ENCODE measurements around the gene RASAL2.
"Not testable (repeated sequence)": the region's sequence is repeated elsewhere in the genome, so short reads cannot be mapped to it uniquely, and the experiment has no call there.

The RASAL2 gene

GRCh38 chr1:178354816-178355215 is 260.9 kb downstream of the RASAL2 start:
- DNase-seq: no peak

- no peak for DNase-seq
Observed at GRCh38 chr1:178356299-178356698, 262.4 kb downstream of the RASAL2 start.

DNA sequence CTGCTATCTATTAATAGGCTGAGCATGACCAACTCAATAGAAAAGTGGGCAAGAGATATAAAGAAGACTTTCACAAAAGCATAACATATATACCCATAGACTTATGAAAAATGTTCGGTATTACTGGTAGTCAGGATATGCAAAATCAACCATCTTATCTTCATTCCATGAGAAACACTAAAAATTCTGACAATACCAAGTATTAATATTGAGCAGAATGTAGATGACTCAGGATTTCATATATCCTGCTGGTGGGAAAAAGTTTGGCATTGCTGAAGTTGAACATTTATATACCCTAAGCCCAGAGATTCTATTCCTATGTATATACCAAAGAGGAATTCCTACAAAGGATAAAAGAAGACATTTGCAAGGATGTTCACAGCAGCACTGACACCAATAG is 264.6 kb downstream of the RASAL2 start:
- no peak for DNase-seq

- DNase-seq: no peak
Observed at GRCh38 chr1:178360421-178360820, 266.5 kb downstream of the RASAL2 start.

- no peak for DNase-seq
Observed at GRCh38 chr1:178361847-178362246, 267.9 kb downstream of the RASAL2 start.

DNA sequence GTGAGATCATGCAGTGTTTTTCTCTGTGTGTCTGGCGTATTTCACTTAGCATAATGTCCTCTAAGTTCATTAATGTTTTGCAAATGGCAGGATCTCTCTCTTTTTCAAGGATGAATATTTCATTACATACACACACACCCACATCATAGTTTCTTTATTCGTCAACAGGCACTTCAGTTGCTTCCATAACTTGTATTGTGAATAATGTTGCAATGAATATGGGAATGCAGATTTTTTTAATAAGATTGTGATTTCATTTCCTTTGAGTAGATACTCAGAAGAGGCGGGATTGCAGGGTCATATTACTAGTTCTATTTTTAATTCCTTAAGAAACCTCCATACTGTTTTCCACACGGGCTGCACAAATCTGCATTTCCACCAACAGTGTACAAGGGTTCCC is 268.8 kb downstream of the RASAL2 start:
- DNase-seq: no peak

DNA sequence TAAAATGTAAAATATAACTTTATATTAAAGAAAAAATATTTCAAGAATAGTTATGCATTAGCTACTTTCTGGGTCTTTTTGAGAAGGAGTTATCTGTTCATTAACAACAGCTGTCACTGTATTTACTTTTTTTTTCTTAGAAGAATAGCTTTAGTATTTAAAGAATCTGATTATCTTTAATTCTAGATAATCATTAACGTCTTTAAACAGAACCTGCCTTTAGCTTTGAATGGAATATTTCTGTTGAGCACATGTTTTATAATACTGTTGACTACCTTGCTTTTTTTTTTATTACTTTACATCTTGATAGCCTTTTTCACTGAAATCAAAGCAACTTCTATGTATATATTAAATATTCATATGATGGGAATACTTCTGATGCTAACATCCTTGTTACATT is 270.9 kb downstream of the RASAL2 start:
- no peak for DNase-seq

DNA sequence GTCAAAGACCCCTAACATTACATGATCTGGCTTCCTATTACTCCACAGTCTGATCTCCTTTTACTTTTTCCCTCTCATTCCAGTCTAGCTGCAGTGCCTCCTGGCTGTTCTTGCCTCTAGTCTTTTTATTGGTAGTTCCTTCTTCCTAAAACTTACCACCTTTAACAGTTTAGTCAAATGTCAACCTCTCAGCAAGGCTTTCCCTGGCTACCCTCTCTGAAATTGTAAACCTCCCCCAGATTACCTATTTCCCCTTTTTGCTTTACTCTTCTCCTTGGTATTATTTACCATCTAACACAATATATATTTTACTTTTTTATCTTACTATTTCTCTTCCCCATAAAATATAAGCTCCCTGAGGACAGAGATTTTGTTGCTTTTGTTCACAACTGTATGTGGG is 273.2 kb downstream of the RASAL2 start:
- no peak for DNase-seq

DNA sequence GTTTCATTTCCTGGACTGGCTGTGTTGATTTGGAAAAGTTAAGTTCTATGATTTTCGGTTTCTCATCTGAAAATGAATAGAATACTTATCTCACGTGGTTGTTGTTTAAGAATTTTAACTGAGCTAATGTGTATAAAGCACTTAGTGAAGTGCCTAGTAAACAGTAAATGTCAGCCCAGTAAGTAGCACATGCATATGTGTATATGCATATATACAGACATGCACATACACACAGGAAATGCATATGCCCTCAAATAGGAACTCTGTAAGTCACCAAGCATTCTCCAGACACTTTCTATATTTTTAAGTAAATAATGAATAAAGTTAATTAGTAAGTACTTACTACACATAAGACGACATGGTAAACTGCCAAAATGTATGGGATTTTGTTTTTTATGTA is 274.3 kb downstream of the RASAL2 start:
- no peak for DNase-seq

DNA sequence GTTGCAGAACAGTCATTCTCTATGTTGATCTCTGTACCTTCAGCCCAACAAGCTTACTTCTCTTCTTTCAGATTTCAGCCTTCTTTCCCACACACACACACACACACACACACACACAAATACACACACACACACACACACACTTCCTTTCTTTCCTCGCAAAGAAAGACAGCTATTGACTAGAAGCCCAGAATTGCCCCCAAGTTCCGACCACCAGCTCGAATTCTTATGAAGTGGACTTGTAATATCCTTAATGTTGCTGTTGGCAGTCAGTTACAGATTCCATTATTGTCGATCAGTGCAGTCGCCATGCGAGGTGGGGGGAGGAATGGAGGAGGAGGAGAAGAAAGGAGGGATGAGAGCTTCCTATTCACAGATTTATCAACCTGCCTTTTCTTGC is 277.3 kb downstream of the RASAL2 start:
- DNase-seq: no peak

DNA sequence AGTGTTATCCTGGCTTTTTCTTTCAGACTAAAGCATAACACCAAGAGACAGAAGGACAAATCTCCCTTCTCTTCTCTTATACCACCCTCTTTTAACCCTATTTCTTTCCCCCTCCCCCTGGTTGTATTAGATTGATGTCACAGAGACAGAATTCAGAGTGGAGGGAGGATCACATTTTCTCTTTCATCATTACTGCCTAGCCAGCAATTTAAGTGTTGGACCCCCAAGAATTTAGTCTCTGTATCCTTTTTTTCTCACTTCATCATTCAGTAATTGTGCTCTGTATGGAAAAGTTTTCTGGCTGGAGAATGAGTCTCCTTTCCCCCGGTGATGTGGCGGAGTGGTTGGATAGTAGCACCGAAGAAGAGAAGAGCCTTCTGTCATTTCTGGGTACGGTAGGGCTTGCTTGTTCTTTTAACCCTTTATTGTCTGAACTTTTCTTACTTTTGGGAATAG is 278.1 kb downstream of the RASAL2 start:
- DNase-seq: no peak

GRCh38 chr1:178374016-178374415 is 280.1 kb downstream of the RASAL2 start:
- no peak for DNase-seq

DNA sequence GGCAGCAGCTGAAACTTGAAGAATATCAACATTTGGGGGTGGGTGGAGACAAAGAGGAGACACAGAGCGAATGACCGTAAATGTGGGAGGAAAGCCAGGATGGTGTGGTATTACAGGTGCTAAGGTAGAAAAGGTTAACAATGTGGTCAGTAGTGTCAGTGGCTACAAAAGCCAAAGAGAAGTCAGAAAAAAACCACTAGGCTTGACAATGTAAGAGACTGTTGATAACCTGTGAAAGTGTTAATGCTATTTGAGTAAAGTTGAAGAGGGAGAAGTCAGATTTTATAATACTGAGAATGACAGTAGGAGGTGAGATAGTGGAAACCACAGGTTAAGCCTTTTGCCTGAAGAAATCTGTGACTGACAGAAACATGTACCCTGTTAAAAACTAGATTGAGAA is 282.1 kb downstream of the RASAL2 start:
- DNase-seq: no peak

- DNase-seq: no peak
Observed at GRCh38 chr1:178379807-178380206, 285.9 kb downstream of the RASAL2 start.

DNA sequence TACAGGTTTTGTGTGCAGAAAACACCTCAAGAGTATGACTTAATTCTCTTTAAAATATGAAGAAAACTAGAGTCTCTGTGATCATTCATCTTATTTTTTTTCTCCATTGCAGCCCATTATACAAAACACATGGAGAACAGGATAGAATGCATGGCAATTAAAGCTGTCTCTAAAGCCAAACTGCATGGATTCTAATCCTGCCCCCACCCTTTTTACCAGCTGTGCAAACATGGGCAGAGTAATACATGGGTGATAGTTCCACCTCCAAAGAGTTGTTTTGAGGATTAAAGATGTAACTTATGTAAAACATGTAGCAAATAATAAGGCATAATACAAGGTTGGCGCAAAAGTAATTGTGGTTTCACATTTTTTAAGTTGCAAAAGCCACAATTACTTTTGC is 288.5 kb downstream of the RASAL2 start:
- DNase-seq: no peak

DNA sequence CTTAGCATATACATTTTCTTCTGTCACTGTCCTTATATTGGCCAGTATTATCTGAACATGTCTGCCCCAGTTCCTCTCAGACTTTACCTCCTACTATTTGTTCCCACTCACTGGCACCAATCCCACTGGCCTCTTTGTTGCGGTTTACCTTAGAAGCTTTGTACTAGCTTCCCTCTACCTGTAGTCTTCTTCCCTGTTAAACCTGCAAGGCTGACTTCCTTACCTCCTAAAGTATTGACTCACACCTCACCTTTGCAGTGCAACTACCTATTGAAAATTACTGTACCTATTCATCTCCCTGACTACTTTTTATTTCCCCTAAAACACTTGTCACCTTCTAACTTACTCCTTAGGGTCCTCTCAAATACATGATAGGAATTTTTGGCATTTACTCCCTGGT is 291.8 kb downstream of the RASAL2 start:
- no peak for DNase-seq

GRCh38 chr1:178388418-178389145 is 294.7 kb downstream of the RASAL2 start:
- no peak for DNase-seq

DNA sequence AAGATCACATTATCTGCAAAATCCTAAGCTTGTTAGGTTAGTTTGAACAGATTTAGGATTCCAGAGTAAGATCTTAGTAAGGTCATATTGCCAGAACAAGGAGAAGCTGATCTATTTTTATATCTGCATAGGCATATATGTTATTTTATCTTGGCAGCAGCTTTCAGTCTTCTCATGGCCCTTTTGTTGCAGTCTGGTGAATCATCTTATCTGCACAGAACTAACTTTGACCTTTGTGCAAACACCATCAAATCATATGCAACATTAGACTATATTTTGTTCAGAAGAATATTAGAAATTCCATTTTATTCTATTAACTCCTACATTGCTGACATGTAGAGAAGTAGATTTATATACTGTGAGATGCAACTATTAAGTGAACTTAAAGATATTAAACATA is 295.5 kb downstream of the RASAL2 start:
- no peak for DNase-seq

GRCh38 chr1:178390280-178390679 is 296.4 kb downstream of the RASAL2 start:
- not testable (repeated sequence) for DNase-seq

DNA sequence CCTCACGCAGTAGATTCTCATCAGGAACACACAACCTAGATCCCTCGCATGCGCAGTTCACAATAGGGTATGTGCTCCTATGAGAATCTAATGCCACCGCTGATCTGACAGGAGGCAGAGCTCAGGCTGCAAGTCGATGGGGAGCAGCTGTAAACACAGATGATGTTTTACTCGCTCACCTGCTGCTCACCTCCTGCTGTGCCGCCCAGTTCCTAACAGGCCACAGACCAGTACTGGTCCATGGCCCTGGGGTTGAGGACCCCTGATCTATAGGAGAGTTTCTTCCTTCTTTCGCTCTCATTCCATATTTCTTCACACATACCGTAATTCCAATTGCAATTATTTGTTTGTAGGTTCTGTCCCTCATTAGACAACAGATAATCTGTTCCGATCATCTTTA is 299.5 kb downstream of the RASAL2 start:
- no peak for DNase-seq

DNA sequence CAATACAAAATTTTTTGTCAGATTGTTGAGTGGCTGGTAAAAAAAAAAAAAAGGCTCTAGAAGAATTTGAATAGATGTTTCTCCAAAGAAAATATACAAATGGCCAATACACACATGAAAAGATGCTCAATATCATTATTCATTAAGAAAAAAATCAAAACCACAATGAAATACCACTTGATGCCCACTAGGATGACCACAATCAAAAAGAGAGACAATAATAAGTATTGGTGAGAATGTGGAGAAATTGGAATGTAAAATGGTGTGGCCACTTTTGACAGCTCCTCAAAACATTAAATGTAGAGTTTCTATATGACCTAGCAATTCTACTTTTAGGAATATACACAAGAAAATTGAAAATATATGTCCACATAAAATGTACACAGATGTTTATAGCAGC is 302.9 kb downstream of the RASAL2 start:
- no peak for DNase-seq

DNA sequence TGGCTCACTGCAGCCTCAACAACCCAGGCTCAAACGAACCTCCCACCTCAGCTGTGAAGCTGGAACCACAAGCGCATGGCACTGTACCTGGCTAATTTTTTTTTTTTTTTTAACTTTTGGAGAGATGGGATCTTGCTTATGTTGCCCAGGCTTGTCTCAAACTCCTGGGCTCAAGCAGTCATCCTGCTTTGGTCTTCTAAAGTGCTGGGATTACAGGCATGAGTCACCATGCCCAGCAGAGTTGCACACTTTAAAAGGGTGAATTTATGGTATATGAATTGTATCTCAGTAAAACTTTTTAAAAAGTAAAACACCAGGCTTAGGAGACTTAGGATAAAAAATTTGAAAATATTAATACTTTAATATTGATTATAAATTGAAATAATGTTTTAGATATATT is 303.8 kb downstream of the RASAL2 start:
- DNase-seq: no peak

DNA sequence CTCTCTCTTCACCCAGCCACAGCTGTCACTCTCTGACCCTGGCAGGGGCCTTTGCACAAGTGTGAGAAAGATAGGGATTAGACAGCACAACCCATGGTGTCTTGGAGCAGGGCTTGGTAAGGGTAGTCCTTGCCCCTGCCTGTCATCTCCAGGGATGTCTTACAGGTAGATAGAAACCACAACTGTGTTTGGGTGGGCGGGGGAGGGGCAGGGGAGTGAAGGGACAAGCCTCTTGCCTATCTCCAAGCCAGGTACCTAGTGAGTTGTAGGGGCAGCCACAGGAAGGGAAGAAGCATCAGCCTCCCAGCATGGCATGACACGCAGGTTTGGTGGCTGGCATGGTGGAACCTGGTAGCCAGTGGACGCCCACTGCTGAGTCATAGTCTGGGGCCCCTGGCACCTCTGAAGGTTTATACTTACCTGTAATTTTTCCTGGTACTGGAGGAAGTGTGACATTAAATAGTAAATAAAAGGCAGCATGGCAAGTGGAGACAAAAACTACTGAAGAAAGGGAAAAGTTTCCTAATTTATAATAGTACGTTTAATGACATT is 305.3 kb downstream of the RASAL2 start:
- DNase-seq: no peak

DNA sequence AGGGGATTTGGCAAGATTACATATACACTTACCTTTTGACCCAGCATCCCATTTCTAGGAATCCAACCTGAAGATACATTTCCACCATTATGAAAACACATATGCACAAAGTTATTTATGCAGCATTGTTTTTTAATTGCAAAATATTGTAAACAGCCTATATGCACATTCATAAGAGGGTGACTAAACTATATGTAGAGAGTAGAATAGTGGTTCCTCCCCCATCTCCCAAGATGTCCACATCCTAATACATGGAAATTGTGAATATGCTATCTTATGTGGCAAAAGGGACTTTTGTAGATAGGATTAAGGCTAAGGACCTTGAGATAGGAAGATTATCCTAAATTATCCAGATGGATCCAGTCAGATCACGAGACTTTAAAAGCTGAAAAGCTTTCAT is 311.2 kb downstream of the RASAL2 start:
- no peak for DNase-seq

DNA sequence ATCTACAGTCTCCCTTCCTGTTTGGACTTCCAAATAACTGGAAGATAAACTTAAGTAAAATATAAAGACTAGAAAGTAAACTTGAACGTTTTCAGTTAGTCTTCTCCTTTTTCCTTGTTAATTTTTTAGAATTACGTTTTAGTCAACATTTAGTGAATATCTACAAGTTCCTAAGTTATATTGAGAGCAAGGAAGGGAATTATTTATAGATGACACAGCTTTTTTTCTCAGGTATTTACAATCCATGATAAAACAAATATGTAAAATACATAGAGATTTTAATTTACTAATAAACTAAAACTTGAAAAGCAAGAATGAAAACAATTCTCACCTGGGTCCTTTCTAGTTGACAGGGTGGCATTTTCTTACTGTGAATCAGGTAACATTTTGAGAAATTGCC is 313.3 kb downstream of the RASAL2 start:
- no peak for DNase-seq
